Measurements from ENCODE around the gene RPTOR. TPM values are rescaled to one million over a fixed set of nuclear protein-coding genes. Genes with fewer than 3 reads are reported as not detected.

The RPTOR gene
- total RNA-seq, 4 donors from 2014 or later = 34.1 to 65.8 (median 43.6) TPM

DNA sequence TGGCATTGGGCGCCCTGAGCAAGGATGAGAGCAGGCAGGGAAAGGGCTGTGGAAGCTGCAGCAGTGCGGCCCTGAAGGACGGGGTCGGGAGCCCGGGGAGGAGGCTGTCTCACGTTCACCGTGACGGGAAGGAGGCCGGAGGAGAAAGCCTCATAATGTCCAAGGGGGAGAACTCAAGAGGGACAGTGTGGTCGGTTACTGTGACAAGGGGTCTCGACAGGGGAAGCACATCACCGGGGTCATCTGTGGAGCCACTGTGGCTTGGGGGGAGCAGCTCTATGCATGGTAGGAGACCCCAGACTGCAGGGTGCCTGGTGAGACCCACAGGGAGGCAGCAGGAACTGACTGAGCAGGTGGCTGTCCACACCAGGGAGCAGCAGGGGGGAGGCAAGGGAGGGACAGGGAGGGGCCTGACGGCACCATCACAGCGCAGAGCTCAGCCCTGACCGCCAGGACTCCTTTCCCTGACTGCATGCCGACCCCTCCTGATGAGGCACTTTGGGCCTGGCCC lies 292.4 kb downstream of the RPTOR start:
- 92% methylated on average over 14 of the region's 16 CpGs for WGBS
- intact Hi-C loops (cut with DNase I) = loop anchor here (10.0 kb wide), 1 partner anchor 62 kb away; no protein-coding TSS in a partner anchor

DNA sequence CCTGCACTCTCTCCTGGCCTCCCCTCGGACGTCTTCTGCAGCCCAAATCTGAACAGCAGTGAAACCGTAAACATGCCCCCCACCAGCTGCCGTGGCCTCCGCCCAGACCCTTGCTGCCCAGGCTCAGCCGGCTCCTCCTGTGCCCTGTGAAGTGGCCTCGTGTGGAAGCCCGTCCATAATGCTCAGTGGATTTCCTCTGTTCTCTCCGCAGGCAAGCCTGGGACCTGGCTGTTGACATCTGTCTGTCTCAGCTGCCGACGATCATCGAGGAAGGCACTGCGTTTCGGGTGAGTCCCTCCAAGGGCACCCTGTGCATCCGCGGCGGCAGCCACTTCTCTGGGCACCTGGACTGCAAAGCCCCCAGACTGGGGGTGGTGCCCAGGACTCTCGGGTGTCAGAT lies 293.1 kb downstream of the RPTOR start:
- Histone ChIP-seq H3K27ac (replicated peaks in 1 of 4) (no peak overlapping the region), H3K9me3 (no peaks in the 10 kb centered on the region), H3K4me3 (no peak overlapping the region), H3K4me1 (peaks cover 9 to 20% (median 14%) of the 10 kb centered on the region in 4 donors), H3K27me3 (no peaks in the 10 kb centered on the region), H3K36me3 (peaks cover 8 to 34% (median 22%) of the 10 kb centered on the region in 4 donors)
- TF ChIP-seq POLR2AphosphoS5 (IDR thresholded peaks at IDR 0.05) = no peak
- TF ChIP-seq POLR2A (IDR thresholded peaks at IDR 0.05; ENCODE audit: low read depth) = no peak
- TF ChIP-seq, protein P1, sequence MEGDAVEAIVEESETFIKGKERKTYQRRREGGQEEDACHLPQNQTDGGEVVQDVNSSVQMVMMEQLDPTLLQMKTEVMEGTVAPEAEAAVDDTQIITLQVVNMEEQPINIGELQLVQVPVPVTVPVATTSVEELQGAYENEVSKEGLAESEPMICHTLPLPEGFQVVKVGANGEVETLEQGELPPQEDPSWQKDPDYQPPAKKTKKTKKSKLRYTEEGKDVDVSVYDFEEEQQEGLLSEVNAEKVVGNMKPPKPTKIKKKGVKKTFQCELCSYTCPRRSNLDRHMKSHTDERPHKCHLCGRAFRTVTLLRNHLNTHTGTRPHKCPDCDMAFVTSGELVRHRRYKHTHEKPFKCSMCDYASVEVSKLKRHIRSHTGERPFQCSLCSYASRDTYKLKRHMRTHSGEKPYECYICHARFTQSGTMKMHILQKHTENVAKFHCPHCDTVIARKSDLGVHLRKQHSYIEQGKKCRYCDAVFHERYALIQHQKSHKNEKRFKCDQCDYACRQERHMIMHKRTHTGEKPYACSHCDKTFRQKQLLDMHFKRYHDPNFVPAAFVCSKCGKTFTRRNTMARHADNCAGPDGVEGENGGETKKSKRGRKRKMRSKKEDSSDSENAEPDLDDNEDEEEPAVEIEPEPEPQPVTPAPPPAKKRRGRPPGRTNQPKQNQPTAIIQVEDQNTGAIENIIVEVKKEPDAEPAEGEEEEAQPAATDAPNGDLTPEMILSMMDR (IDR thresholded peaks at IDR 0.05) = no peak
- no peak for TF ChIP-seq EP300 (IDR thresholded peaks at IDR 0.05)
- DNase-seq (ENCODE audit: extremely low spot score) = no peak
- WGBS = 92% methylated on average over 14 of the region's 18 CpGs
- intact Hi-C loops (cut with DNase I) = loop anchor here (10.0 kb wide), 1 partner anchor 63 kb away; no protein-coding TSS in a partner anchor

More for the DNA sequence above, 292.4 kb downstream of the RPTOR start:
- H3K4me3 ChIP-seq = no peak overlapping the region
- peaks cover 15 to 27% (median 21%) of the 10 kb centered on the region in 4 donors for H3K4me1 ChIP-seq
- no peak for DNase-seq (ENCODE audit: extremely low spot score)
- TF ChIP-seq POLR2AphosphoS5 (IDR thresholded peaks at IDR 0.05) = no peak
- no peak for TF ChIP-seq POLR2A (IDR thresholded peaks at IDR 0.05; ENCODE audit: low read depth)
- no peak for TF ChIP-seq EP300 (IDR thresholded peaks at IDR 0.05)
- TF ChIP-seq, protein P1 (IDR thresholded peaks at IDR 0.05) = no peak
- H3K27me3 ChIP-seq = no peaks in the 10 kb centered on the region
- peaks cover 8 to 33% (median 22%) of the 10 kb centered on the region in 4 donors for H3K36me3 ChIP-seq
- no peaks in the 10 kb centered on the region for H3K9me3 ChIP-seq
- no peak overlapping the region for H3K27ac ChIP-seq (replicated peaks in 1 of 4)

DNA sequence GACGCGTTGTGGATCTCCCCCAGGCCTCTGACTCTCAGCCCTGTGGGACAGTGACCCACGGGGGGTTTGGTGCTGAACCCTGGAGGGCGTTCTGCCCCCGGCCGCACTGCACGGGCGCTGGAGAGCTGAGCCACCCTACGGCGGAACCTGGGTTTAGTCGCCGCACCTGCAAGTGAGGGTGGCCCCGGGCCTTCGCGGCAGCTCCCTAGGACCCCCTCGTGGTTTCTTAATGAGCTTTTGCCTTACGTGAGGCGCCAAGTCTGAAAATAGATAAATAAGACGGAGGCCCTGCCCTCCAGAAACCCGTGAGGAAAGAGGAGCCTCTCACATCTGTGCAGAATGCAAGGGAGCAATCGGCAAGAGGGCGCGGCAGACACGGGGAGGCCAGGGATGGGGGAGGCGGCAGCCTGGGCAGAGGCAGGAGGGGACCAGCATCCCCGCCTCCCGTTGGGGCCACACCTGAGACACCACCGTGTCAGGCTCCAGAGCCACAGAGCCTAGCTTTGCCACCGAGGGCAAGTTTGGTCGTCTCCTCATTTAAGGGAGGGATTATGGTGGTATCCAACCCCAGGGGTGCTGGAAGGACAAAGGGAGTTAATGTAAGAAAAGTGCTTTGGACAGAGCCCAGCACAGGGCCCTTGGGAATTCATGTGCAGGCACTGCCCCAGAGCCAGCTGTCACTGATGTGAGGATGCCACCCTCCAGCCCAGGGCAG lies 293.8 kb downstream of the RPTOR start:
- intact Hi-C loops (cut with DNase I) = loop anchor here (10.0 kb wide), 1 partner anchor 64 kb away; no protein-coding TSS in a partner anchor
- WGBS = 92% methylated on average over 27 of the region's 30 CpGs
- peaks cover 5 to 14% (median 10%) of the 10 kb centered on the region in 4 donors for H3K4me1 ChIP-seq

DNA sequence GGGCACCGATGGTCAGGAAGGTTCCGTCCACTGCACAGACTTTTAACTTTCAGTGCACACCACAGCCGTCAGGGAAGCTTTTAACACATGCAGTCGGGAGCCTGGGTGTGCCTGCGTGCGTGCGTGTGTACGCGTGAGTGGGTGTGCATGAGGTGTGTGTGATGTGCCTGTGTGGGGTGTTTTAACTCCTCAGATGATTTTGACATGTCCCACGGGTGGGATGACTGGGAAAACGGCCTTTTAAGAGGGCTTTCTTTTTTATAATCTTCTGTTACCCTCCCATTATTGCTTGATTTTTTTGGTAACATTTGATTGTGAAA lies 294.3 kb downstream of the RPTOR start:
- peaks cover 8 to 36% (median 22%) of the 10 kb centered on the region in 4 donors for H3K36me3 ChIP-seq
- intact Hi-C loops (cut with DNase I) = loop anchor here (10.0 kb wide), 1 partner anchor 64 kb away; no protein-coding TSS in a partner anchor
- DNase-seq (ENCODE audit: extremely low spot score) = no peak
- H3K27me3 ChIP-seq = no peaks in the 10 kb centered on the region
- no peak for TF ChIP-seq POLR2A (IDR thresholded peaks at IDR 0.05; ENCODE audit: low read depth)
- TF ChIP-seq EP300 (IDR thresholded peaks at IDR 0.05) = no peak
- no peak for TF ChIP-seq POLR2AphosphoS5 (IDR thresholded peaks at IDR 0.05)
- TF ChIP-seq, protein P1 (IDR thresholded peaks at IDR 0.05) = no peak
- no peak overlapping the region for H3K4me3 ChIP-seq
- peaks cover 0 to 9% (median 4%) of the 10 kb centered on the region in 4 donors for H3K4me1 ChIP-seq
- H3K27ac ChIP-seq (replicated peaks in 1 of 4) = no peak overlapping the region
- no peaks in the 10 kb centered on the region for H3K9me3 ChIP-seq
- 85% methylated on average over 9 of the region's 11 CpGs for WGBS

More for the DNA sequence above, 293.8 kb downstream of the RPTOR start:
- Histone ChIP-seq H3K4me3 (no peak overlapping the region), H3K36me3 (peaks cover 8 to 36% (median 22%) of the 10 kb centered on the region in 4 donors), H3K27ac (replicated peaks in 1 of 4) (no peak overlapping the region), H3K9me3 (no peaks in the 10 kb centered on the region), H3K27me3 (no peaks in the 10 kb centered on the region)
- DNase-seq (ENCODE audit: extremely low spot score) = no peak
- TF ChIP-seq POLR2A (IDR thresholded peaks at IDR 0.05; ENCODE audit: low read depth) = no peak
- TF ChIP-seq POLR2AphosphoS5 (IDR thresholded peaks at IDR 0.05) = no peak
- TF ChIP-seq, protein P1 (IDR thresholded peaks at IDR 0.05) = no peak
- no peak for TF ChIP-seq EP300 (IDR thresholded peaks at IDR 0.05)

All from esophagus muscularis mucosa (tissue), 4 donors.